SK-N-SH treated with all-trans-retinoic acid at 6 μM for 48 hours (cell line): ENCODE data around the gene SYNGR1.

ENCODE experiments used
- BACH2 ChIP-seq: fragments of 250-450 bp; sonication (Bioruptor Pico); IDR thresholded peaks from 2 replicates; pipeline ENCODE4 v1.9.0; 2021; ENCODE audit warnings: mild to moderate bottlenecking, borderline replicate concordance
- PATZ1 ChIP-seq: fragments of 250-450 bp; sonication (Bioruptor Pico); IDR thresholded peaks from 2 replicates; pipeline ENCODE4 v1.8.0; 2020; ENCODE audit warnings: mild to moderate bottlenecking, moderate library complexity, borderline replicate concordance
- TOX ChIP-seq: fragments of 250-450 bp; sonication (Bioruptor Pico); IDR thresholded peaks from 2 replicates; pipeline ENCODE4 v1.8.0; 2021; ENCODE audit warnings: mild to moderate bottlenecking, moderate library complexity, borderline replicate concordance
- TSHZ2 ChIP-seq: fragments of 250-450 bp; sonication (Bioruptor Pico); IDR thresholded peaks from 2 replicates; pipeline ENCODE4 v1.5.0; 2020; ENCODE audit warnings: mild to moderate bottlenecking, moderate library complexity

GRCh38 chr22:39388261-39389011, 38.6 kb downstream of the SYNGR1 start:
- no peak for TF ChIP-seq BACH2 (CRISPR knock-in tag)
- TF ChIP-seq TOX (CRISPR knock-in tag): no peak
- no peak for TF ChIP-seq TSHZ2
- no peak for TF ChIP-seq PATZ1 (CRISPR knock-in tag)
